ENCODE results near the gene DOCK2. TPM values are rescaled to one million over a fixed set of nuclear protein-coding genes. Genes with fewer than 3 reads are reported as not detected.

DOCK2 gene
- total and polyA plus RNA-seq, 9 of the 15 experiments (the other 6 are each of a cell fraction or from before 2014, with no cell fraction given) = 4.5 to 42.6 (median 20.5) TPM

DNA sequence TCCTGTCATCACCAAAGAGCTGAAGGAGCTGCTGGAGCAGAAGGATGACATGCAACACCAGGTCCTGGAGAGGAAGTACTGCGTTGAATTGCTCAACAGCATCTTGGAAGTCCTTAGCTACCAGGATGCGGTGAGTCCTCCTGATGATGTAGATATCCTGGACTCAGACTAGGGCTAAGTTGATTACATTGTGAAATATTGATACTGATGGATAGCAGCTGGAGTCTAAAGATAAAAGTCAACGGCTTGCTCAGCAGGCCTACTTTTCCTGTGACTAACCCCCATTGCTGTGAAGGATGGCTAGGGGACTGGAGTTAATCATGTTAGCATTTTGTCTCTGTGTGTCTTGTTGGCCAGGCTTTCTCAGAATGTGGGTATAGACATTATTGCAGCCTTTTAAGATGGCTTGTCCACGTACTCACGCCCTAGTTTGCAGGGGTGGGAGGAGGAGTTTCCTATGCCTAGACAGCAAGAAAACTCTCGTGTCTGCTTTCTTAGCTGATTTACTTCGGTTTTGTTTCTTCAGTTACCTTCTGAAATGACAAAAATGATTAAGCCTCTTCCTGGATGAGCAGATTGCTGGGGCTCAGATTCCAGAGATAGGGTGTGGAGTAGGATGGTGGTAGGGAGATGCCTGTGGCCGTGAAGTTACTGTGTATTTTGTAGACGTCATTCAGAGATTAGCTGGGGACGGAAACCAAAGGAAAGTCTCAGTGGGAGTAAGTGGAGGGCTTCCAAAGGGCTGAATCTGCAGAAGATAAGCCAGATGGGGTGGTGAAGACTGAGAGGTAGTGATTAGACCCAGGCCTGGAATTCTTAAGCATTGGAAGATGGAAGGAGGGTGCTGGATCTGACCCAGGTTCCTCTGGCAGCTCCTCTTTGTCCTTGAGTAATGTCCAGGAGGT is 166.3 kb downstream of the DOCK2 start (continued):
- TF ChIP-seq CTCF (IDR thresholded peaks at IDR 0.05 in 2 of 3, conservative IDR thresholded peaks at IDR 0.05 in 1 of 3; ENCODE audit: insufficient read depth in 2 of 3, low read depth in 1 of 3, low read length in 3 of 3) = no peak
- peak; percentile 90 for TF ChIP-seq RNF2 (IDR thresholded peaks at IDR 0.05)
- TF ChIP-seq, protein P1, sequence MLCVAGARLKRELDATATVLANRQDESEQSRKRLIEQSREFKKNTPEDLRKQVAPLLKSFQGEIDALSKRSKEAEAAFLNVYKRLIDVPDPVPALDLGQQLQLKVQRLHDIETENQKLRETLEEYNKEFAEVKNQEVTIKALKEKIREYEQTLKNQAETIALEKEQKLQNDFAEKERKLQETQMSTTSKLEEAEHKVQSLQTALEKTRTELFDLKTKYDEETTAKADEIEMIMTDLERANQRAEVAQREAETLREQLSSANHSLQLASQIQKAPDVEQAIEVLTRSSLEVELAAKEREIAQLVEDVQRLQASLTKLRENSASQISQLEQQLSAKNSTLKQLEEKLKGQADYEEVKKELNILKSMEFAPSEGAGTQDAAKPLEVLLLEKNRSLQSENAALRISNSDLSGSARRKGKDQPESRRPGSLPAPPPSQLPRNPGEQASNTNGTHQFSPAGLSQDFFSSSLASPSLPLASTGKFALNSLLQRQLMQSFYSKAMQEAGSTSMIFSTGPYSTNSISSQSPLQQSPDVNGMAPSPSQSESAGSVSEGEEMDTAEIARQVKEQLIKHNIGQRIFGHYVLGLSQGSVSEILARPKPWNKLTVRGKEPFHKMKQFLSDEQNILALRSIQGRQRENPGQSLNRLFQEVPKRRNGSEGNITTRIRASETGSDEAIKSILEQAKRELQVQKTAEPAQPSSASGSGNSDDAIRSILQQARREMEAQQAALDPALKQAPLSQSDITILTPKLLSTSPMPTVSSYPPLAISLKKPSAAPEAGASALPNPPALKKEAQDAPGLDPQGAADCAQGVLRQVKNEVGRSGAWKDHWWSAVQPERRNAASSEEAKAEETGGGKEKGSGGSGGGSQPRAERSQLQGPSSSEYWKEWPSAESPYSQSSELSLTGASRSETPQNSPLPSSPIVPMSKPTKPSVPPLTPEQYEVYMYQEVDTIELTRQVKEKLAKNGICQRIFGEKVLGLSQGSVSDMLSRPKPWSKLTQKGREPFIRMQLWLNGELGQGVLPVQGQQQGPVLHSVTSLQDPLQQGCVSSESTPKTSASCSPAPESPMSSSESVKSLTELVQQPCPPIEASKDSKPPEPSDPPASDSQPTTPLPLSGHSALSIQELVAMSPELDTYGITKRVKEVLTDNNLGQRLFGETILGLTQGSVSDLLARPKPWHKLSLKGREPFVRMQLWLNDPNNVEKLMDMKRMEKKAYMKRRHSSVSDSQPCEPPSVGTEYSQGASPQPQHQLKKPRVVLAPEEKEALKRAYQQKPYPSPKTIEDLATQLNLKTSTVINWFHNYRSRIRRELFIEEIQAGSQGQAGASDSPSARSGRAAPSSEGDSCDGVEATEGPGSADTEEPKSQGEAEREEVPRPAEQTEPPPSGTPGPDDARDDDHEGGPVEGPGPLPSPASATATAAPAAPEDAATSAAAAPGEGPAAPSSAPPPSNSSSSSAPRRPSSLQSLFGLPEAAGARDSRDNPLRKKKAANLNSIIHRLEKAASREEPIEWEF (CRISPR knock-in tag; IDR thresholded peaks at IDR 0.05) = no peak; the same call in 1 of the 2 replicates
- TF ChIP-seq CBX8 (IDR thresholded peaks at IDR 0.05; ENCODE audit: borderline replicate concordance, extremely low read depth, low read depth, low read length, poor library complexity, severe bottlenecking) = no peak
- no peak for TF ChIP-seq MXD1 (CRISPR knock-in tag; IDR thresholded peaks at IDR 0.05; ENCODE audit: borderline replicate concordance, poor library complexity, severe bottlenecking)
- TF ChIP-seq ZNF41 (CRISPR knock-in tag; conservative IDR thresholded peaks at IDR 0.05) = no peak
- no peak for TF ChIP-seq ZNF707 (CRISPR knock-in tag; conservative IDR thresholded peaks at IDR 0.05)
- TF ChIP-seq CHD2 (IDR thresholded peaks at IDR 0.05; ENCODE audit: low read depth, low read length) = no peak
- no peak for TF ChIP-seq FOXK2 (conservative IDR thresholded peaks at IDR 0.05 in 1 of 2, IDR thresholded peaks at IDR 0.05 in 1 of 2; ENCODE audit: low read depth in 2 of 2)
- TF ChIP-seq GABPB2 (CRISPR knock-in tag; conservative IDR thresholded peaks at IDR 0.05) = no peak
- TF ChIP-seq FOS (IDR thresholded peaks at IDR 0.05; ENCODE audit: extremely low read depth, insufficient read length) = no peak
- no peak for TF ChIP-seq SIX5 (IDR thresholded peaks at IDR 0.05; ENCODE audit: borderline replicate concordance in 1 of 2, insufficient read depth in 1 of 2, low read depth in 1 of 2, low read length in 2 of 2)
- no peak for TF ChIP-seq NONO (IDR thresholded peaks at IDR 0.05; ENCODE audit: low read depth in 2 of 2, low read length in 1 of 2)
- 0 out of 2 replicates have a peak, but pooled peaks have one; percentile 9 for TF ChIP-seq MTA1 (IDR thresholded peaks at IDR 0.05; ENCODE audit: borderline replicate concordance)
- TF ChIP-seq DPF2 (IDR thresholded peaks at IDR 0.05) = peak; percentile 84
- TF ChIP-seq ZNF699 (CRISPR knock-in tag; IDR thresholded peaks at IDR 0.05; ENCODE audit: insufficient replicate concordance) = no peak
- no peak for TF ChIP-seq KAT7 (CRISPR knock-in tag; IDR thresholded peaks at IDR 0.05; ENCODE audit: borderline replicate concordance)
- peak; percentile 89 for TF ChIP-seq SPI1 (IDR thresholded peaks at IDR 0.05; ENCODE audit: borderline replicate concordance, low read depth, low read length)
- no peak for TF ChIP-seq ZNF23 (CRISPR knock-in tag; IDR thresholded peaks at IDR 0.05)
- TF ChIP-seq PHF21A (IDR thresholded peaks at IDR 0.05; ENCODE audit: borderline replicate concordance, low read depth) = no peak

Measured in K562 (cell line).